Neural cell (in vitro differentiated cells): ENCODE measurements around the gene B3GALT5.

Experiments used
- EP300 ChIP-seq: fragments of 450-650 bp; conservative IDR thresholded peaks from 2 replicates; pipeline ENCODE4 v1.6.1; 2014; ENCODE audit warnings: antibody characterized with exemption, mild to moderate bottlenecking, moderate library complexity; ENCODE audit not compliant: poor library complexity, severe bottlenecking
- EZH2 ChIP-seq: fragments of 200-600, 300-800 bp; shearing (Covaris generic), sonication (generic); IDR thresholded peaks from 2 replicates; pipeline ENCODE4 v1.6.1; 2014; ENCODE audit warnings: antibody characterized with exemption, low read length, borderline replicate concordance, mild to moderate bottlenecking; ENCODE audit not compliant: insufficient read depth, poor library complexity, severe bottlenecking
- POLR2AphosphoS5 ChIP-seq: IDR thresholded peaks from 2 replicates; pipeline ENCODE4 v1.6.1; 2012
- RAD21 ChIP-seq: fragments of 450-650 bp; conservative IDR thresholded peaks from 2 replicates; pipeline ENCODE4 v1.6.1; 2014; ENCODE audit warnings: antibody characterized with exemption, mild to moderate bottlenecking, moderate library complexity
- SMC3 ChIP-seq: fragments of 450-650 bp; conservative IDR thresholded peaks from 2 replicates; pipeline ENCODE4 v1.6.1; 2014; ENCODE audit warnings: antibody characterized with exemption, mild to moderate bottlenecking, moderate library complexity; ENCODE audit not compliant: poor library complexity
- TAF1 ChIP-seq: IDR thresholded peaks from 2 replicates; pipeline ENCODE4 v1.6.1; 2012; ENCODE audit warnings: low read depth
- TF ChIP-seq, protein P1 (sequence below): fragments of 450-650 bp; IDR thresholded peaks from 2 replicates; pipeline ENCODE4 v1.5.1; 2014; ENCODE audit warnings: antibody characterized with exemption, mild to moderate bottlenecking, moderate library complexity; ENCODE audit not compliant: poor library complexity, severe bottlenecking
- TF ChIP-seq, protein P2 (sequence below): IDR thresholded peaks from 2 replicates; pipeline ENCODE4 v1.6.1; 2012; ENCODE audit warnings: borderline replicate concordance

DNA sequence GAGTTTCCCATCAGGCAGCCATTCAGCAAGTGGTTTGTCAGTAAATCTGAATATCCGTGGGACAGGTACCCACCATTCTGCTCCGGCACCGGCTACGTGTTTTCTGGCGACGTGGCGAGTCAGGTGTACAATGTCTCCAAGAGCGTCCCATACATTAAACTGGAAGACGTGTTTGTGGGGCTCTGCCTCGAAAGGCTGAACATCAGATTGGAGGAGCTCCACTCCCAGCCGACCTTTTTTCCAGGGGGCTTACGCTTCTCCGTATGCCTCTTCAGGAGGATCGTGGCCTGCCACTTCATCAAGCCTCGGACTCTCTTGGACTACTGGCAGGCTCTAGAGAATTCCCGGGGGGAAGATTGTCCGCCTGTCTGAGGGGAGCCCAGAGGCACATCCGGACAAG lies 48.4 kb downstream of the B3GALT5 start:
- TF ChIP-seq POLR2AphosphoS5 (no peak), EP300 (no peak), RAD21 (no peak), EZH2 (no peak), SMC3 (no peak), TAF1 (no peak)
- TF ChIP-seq, protein P1, sequence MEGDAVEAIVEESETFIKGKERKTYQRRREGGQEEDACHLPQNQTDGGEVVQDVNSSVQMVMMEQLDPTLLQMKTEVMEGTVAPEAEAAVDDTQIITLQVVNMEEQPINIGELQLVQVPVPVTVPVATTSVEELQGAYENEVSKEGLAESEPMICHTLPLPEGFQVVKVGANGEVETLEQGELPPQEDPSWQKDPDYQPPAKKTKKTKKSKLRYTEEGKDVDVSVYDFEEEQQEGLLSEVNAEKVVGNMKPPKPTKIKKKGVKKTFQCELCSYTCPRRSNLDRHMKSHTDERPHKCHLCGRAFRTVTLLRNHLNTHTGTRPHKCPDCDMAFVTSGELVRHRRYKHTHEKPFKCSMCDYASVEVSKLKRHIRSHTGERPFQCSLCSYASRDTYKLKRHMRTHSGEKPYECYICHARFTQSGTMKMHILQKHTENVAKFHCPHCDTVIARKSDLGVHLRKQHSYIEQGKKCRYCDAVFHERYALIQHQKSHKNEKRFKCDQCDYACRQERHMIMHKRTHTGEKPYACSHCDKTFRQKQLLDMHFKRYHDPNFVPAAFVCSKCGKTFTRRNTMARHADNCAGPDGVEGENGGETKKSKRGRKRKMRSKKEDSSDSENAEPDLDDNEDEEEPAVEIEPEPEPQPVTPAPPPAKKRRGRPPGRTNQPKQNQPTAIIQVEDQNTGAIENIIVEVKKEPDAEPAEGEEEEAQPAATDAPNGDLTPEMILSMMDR: no peak
- TF ChIP-seq, protein P2, sequence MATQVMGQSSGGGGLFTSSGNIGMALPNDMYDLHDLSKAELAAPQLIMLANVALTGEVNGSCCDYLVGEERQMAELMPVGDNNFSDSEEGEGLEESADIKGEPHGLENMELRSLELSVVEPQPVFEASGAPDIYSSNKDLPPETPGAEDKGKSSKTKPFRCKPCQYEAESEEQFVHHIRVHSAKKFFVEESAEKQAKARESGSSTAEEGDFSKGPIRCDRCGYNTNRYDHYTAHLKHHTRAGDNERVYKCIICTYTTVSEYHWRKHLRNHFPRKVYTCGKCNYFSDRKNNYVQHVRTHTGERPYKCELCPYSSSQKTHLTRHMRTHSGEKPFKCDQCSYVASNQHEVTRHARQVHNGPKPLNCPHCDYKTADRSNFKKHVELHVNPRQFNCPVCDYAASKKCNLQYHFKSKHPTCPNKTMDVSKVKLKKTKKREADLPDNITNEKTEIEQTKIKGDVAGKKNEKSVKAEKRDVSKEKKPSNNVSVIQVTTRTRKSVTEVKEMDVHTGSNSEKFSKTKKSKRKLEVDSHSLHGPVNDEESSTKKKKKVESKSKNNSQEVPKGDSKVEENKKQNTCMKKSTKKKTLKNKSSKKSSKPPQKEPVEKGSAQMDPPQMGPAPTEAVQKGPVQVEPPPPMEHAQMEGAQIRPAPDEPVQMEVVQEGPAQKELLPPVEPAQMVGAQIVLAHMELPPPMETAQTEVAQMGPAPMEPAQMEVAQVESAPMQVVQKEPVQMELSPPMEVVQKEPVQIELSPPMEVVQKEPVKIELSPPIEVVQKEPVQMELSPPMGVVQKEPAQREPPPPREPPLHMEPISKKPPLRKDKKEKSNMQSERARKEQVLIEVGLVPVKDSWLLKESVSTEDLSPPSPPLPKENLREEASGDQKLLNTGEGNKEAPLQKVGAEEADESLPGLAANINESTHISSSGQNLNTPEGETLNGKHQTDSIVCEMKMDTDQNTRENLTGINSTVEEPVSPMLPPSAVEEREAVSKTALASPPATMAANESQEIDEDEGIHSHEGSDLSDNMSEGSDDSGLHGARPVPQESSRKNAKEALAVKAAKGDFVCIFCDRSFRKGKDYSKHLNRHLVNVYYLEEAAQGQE: no peak
